Loucy (cell line): ENCODE measurements around the gene PAEP.

Source experiments
- H2AFZ ChIP-seq: fragments of 200-600 bp; sonication (generic); 2 replicates; pipeline ENCODE4 v1.6.0; 2016; ENCODE audit warnings: antibody characterized with exemption, mild to moderate bottlenecking, low read length, moderate library complexity
- H3F3A ChIP-seq: fragments of 200-600 bp; 2 replicates; pipeline ENCODE4 v1.6.0; 2016; ENCODE audit warnings: antibody characterized with exemption, low read depth, mild to moderate bottlenecking
- H3K27me3 ChIP-seq: fragments of 200-600 bp; sonication (generic); 2 replicates; pipeline ENCODE4 v1.6.1; 2014; ENCODE audit warnings: low read length, mild to moderate bottlenecking; ENCODE audit not compliant: insufficient read depth, poor library complexity, severe bottlenecking
- H3K36me3 ChIP-seq: fragments of 200-600 bp; sonication (generic); 2 replicates; pipeline ENCODE4 v1.6.1; 2016; ENCODE audit warnings: low read length; ENCODE audit not compliant: insufficient read depth
- H3K4me1 ChIP-seq: fragments of 200-600 bp; sonication (generic); 2 replicates; pipeline ENCODE4 v1.5.1; 2014; ENCODE audit warnings: low read length, mild to moderate bottlenecking; ENCODE audit not compliant: insufficient read depth, poor library complexity, severe bottlenecking
- H3K4me2 ChIP-seq: fragments of 200-600 bp; sonication (generic); 2 replicates; pipeline ENCODE4 v1.6.0; 2014; ENCODE audit warnings: antibody characterized with exemption, low read length, low read depth, mild to moderate bottlenecking; ENCODE audit not compliant: poor library complexity, severe bottlenecking
- H3K4me3 ChIP-seq: fragments of 200-600 bp; sonication (generic); 2 replicates; pipeline ENCODE4 v1.5.1; 2014; ENCODE audit warnings: low read length, mild to moderate bottlenecking, mixed read lengths; ENCODE audit not compliant: poor library complexity, severe bottlenecking
- H3K79me2 ChIP-seq: fragments of 200-600 bp; sonication (generic); 2 replicates; pipeline ENCODE4 v1.6.1; 2014; ENCODE audit warnings: low read length; ENCODE audit not compliant: insufficient read depth
- H3K9ac ChIP-seq: fragments of 200-600 bp; sonication (generic); 2 replicates; pipeline ENCODE4 v1.6.0; 2014; ENCODE audit warnings: mild to moderate bottlenecking, low read depth, low read length, moderate library complexity; ENCODE audit not compliant: poor library complexity, severe bottlenecking
- H3K9me2 ChIP-seq: fragments of 200-600 bp; sonication (generic); replicated peaks from 2 replicates; pipeline ENCODE4 v1.6.1; 2016; ENCODE audit warnings: low read depth, low read length, mixed read lengths
- H3K9me3 ChIP-seq: fragments of 200-600 bp; sonication (generic); 2 replicates; pipeline ENCODE4 v1.6.1; 2014; ENCODE audit warnings: mild to moderate bottlenecking, antibody characterized with exemption, low read length, low read depth; ENCODE audit not compliant: insufficient read depth
- H4K20me1 ChIP-seq: fragments of 200-600 bp; sonication (generic); 2 replicates; pipeline ENCODE4 v1.6.0; 2014; ENCODE audit warnings: antibody characterized with exemption, low read length, mild to moderate bottlenecking; ENCODE audit not compliant: insufficient read depth, poor library complexity, severe bottlenecking
- EZH2phosphoT487 ChIP-seq: fragments of 200-600 bp; IDR thresholded peaks from 2 replicates; pipeline ENCODE4 v1.6.1; 2018; ENCODE audit warnings: antibody characterized with exemption, mild to moderate bottlenecking, moderate library complexity, borderline replicate concordance
- TF ChIP-seq, protein P1 (sequence below): fragments of 200-600 bp; sonication (generic); conservative IDR thresholded peaks from 2 replicates; pipeline ENCODE4 v1.5.1; 2014; ENCODE audit warnings: mild to moderate bottlenecking, antibody characterized with exemption, low read length

PAEP gene

DNA sequence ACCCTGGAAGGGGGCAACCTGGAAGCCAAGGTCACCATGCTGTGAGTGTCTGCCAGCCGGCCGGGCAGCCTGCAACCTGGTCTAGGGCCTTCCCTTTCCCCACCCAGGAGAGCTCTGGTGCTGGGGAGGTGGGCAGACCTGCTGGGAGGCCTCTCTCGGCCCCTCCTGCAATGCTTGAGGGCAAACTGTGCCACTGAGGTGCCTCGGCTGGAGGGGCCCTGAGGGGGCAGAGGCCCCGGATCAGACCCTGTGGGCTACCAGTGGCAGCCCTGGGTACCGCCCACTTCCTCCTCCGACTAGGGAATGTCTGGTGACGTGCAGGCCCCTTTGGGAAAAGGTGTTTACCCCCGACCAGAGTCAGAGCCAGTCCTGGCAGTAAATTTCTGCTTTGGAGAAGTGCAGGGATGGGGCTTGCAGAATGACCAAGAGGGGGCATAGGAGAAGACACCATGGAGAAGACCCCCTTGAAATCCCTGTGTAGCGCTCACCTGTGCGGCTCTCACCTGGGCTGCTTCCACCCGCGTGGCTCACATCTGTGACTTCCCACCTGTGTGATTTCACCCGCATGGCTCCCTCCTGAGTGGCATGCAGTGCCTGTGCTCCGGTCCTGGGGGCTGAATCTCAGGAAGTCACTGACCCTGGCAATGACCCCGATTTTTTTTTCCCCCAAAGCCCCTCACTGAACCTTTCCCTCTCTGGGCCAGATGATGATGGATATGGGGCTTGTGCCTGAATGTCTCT lies 39.2 kb upstream of the PAEP start:
- Histone ChIP-seq H3K27me3 (no peaks in the 10 kb centered on the region), H3K9me2 (no peaks in the 10 kb centered on the region), H3K9me3 (peaks cover 3% of the 10 kb centered on the region; the same call in 1 of the 2 replicates), H3K9ac (no peak overlapping the region), H3K4me2 (no peak overlapping the region), H3K4me3 (no peak overlapping the region), H3K36me3 (no peaks in the 10 kb centered on the region), H3K79me2 (no peaks in the 10 kb centered on the region), H3K4me1 (no peaks in the 10 kb centered on the region), H2AFZ (no peak overlapping the region), H3F3A (no peaks in the 10 kb centered on the region), H4K20me1 (no peaks in the 10 kb centered on the region)
- TF ChIP-seq, protein P1, sequence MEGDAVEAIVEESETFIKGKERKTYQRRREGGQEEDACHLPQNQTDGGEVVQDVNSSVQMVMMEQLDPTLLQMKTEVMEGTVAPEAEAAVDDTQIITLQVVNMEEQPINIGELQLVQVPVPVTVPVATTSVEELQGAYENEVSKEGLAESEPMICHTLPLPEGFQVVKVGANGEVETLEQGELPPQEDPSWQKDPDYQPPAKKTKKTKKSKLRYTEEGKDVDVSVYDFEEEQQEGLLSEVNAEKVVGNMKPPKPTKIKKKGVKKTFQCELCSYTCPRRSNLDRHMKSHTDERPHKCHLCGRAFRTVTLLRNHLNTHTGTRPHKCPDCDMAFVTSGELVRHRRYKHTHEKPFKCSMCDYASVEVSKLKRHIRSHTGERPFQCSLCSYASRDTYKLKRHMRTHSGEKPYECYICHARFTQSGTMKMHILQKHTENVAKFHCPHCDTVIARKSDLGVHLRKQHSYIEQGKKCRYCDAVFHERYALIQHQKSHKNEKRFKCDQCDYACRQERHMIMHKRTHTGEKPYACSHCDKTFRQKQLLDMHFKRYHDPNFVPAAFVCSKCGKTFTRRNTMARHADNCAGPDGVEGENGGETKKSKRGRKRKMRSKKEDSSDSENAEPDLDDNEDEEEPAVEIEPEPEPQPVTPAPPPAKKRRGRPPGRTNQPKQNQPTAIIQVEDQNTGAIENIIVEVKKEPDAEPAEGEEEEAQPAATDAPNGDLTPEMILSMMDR = no peak
- TF ChIP-seq EZH2phosphoT487 = no peak

DNA sequence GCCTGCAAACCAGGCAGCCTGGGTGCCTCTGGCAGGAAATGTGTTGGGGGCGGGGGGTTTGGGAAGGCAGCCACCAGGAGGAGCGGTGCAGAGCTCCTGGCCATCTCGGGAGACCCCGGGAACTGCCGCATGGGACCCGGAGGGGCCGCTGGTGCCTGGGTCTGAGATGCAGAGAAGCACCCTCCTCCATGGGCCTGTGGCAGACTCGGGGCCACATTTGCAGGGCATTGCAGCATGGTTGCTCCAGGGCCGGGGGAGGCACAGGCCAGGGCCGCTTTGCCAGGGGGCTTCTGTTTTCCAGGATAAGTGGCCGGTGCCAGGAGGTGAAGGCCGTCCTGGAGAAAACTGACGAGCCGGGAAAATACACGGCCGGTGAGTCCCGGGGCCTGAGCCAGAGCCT lies 38.6 kb upstream of the PAEP start:
- no peak for TF ChIP-seq EZH2phosphoT487
- TF ChIP-seq, protein P1 = no peak
- no peaks in the 10 kb centered on the region for H3K9me2 ChIP-seq

DNA sequence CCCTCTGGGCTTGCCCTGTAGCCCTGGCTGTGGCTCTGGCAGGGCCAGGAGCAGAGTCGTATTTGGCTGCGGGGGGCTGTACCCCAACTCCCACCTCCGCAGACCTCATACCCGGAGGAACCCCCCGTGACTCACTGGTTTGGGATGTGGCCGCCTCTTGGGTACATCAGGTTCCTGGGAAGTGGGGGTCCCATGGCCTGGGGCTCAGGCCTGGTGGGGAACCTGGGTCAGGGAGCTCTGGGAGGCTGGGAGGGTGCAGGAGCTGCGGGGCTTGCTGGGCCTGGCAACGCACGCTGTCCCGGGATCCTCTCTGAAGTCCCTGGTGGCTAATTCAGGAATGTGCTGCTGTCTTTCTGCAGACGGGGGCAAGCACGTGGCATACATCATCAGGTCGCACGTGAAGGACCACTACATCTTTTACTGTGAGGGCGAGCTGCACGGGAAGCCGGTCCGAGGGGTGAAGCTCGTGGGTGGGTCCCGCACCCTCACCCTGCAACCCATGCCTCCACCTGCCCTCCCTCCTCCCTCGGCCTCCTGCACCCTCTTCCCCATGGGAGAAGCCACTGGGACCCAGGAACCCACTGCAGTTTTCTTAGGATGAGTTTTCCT lies 37.9 kb upstream of the PAEP start:
- H3K9me2 ChIP-seq = no peaks in the 10 kb centered on the region

More for the DNA sequence above, 38.6 kb upstream of the PAEP start:
- Histone ChIP-seq H3K4me2 (no peak overlapping the region), H3K9ac (no peak overlapping the region), H3K79me2 (no peaks in the 10 kb centered on the region), H2AFZ (no peak overlapping the region), H4K20me1 (no peaks in the 10 kb centered on the region), H3K36me3 (no peaks in the 10 kb centered on the region), H3F3A (no peaks in the 10 kb centered on the region), H3K4me3 (no peak overlapping the region), H3K9me3 (peaks cover 3% of the 10 kb centered on the region; the same call in 1 of the 2 replicates), H3K27me3 (no peaks in the 10 kb centered on the region), H3K4me1 (no peaks in the 10 kb centered on the region)

More for the DNA sequence above, 37.9 kb upstream of the PAEP start:
- no peaks in the 10 kb centered on the region for H3K27me3 ChIP-seq
- H3K4me3 ChIP-seq = no peak overlapping the region
- H2AFZ ChIP-seq = no peak overlapping the region
- no peaks in the 10 kb centered on the region for H3K79me2 ChIP-seq
- H3K4me1 ChIP-seq = no peaks in the 10 kb centered on the region
- no peaks in the 10 kb centered on the region for H4K20me1 ChIP-seq
- TF ChIP-seq EZH2phosphoT487 = no peak
- TF ChIP-seq, protein P1 = no peak
- no peak overlapping the region for H3K9ac ChIP-seq
- H3K9me3 ChIP-seq = peaks cover 3% of the 10 kb centered on the region; the same call in 1 of the 2 replicates
- no peaks in the 10 kb centered on the region for H3F3A ChIP-seq
- H3K36me3 ChIP-seq = no peaks in the 10 kb centered on the region
- no peak overlapping the region for H3K4me2 ChIP-seq
